GM19043 (cell line): ENCODE data around the gene LSM11.

Experiments
- ATAC-seq: cut with Tn5 transposase; IDR thresholded peaks from one replicate; pipeline ENCODE4 v1.9.1; 2021; ENCODE audit warnings: low read depth; ENCODE audit not compliant: unreplicated experiment

LSM11 gene

GRCh38 chr5:157766902-157767301 lies 23.4 kb downstream of the LSM11 start:
- ATAC-seq = no peak

DNA sequence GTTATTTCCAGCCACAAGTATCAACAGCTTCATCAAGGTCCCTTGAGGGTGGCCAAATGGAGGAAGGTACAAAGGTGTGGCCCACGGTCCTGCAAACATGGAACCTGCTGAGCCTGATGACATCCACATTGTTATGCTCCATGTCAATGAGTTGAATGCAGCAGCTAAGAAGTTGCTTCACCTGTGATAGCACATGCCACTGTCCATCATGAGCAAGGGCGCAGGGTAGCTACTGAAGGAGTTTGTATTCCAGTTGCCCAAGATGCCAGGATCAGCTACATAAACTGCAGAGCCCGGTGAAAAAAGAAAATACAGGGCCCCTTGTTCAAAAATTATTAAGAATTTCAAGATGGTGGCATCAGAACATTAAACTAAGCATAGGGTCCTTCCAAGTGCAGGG lies 24.2 kb downstream of the LSM11 start:
- no peak for ATAC-seq

DNA sequence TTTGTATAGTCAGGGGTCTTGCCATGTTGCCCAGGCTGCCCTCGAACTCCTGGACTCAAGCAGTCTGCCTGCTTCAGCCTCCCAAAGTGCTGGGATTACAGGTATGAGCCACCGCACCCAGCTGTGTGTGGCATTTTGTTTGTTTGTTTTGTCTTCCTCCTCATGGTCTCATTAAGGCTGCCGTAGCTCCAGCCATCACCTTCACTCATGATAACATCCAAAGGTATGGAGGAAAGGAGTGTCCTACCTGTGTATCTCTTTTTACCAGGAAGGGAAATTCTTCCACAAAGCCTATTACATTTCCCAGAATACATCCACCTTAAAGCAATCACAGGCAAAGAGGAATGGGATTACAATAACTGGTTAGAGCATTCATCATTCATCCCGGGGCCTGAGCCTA lies 27.2 kb downstream of the LSM11 start:
- ATAC-seq = no peak

DNA sequence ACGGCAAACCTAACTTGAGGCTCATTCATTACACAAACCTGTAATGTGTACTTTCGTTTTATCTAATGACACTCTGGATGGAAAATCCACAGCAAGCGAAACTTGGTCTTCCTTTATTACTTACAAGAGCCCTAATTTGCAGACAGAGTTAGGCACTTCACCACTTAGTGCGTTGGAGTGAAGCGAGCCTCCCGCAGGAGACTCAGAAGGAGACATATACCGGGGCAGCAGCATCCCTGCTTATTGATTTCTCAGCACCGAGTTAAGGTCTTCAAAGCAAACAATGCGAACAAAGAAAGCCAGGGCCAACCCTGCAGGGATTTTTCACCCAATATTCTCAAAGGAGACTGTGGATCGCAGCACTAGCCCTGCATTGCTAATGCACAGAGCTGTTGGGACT lies 28.6 kb downstream of the LSM11 start:
- ATAC-seq = no peak

DNA sequence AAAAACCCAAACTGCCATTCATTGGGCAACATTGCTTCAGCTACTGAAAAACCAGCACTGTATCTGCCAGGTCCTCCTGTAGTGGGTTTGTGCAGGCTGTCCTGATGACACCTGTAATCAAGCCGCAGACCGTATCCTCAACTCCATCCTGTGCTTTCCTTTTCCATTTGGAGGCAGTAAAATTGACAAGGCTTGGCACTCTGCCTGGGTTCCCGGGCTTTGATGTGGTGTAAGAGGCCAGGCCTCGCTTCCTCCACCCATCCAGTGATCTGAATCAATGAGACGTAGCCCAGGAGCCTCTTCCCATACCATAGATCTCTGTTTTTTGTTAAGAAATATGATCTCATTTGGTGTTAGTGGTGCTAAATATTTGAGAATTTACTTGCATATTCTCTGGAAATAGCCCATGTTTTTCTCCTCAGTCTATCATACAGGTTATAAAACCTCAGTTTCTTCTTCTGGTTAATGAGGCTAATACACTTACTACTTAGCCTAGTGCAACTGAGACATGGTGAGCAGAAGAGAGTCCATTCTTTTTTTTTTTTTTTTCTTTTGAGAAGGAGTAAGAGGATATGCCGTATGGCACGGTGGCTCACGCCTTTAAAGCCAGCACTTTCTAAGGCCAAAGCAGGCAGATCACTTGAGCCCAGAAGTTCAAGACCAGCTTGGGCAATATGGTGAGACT lies 34.8 kb downstream of the LSM11 start:
- no peak for ATAC-seq

GRCh38 chr5:157779221-157779620 lies 35.7 kb downstream of the LSM11 start:
- ATAC-seq = no peak

GRCh38 chr5:157785801-157786200 lies 42.3 kb downstream of the LSM11 start:
- no peak for ATAC-seq

DNA sequence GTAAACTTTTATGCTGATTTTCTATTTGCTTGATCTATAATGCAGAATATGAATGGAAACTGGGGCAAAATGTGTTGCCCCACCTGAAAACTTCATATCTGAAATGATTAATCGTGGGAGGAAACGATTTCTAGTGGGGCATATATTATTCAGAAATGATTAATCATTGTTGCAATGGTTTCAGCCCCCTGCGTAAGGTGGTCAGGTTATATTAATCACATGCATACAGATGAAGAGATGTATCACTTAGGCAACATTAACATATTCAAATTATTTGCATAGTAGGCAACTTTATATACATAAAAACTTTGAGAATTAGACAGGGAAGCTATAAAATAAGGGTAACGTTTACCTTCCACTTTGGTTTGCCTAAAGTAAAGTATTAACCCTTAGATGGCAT lies 49.8 kb downstream of the LSM11 start:
- no peak for ATAC-seq

- ATAC-seq = no peak
Observed at GRCh38 chr5:157799578-157799977, 56.1 kb downstream of the LSM11 start.

- no peak for ATAC-seq
Observed at GRCh38 chr5:157800137-157800536, 56.6 kb downstream of the LSM11 start.

DNA sequence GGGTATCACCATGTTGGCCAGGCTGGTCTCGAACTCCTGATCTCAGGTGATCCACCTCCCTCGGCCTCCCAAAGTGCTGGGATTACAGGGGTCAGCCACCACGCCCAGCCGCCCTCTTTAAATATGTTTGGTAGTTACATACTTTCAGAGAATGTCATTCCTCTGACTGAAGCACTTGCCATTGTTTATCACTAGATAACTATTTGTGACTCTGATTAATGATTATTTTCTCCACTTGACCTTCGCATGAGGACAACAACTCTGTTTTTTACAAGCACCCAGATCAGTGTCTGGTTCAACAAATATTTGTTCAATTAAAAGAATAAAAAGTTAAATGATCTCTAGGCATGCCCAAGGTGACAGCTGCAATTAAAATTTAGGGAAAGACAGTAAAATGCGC lies 59.2 kb downstream of the LSM11 start:
- ATAC-seq = no peak

- no peak for ATAC-seq
Observed at GRCh38 chr5:157808043-157808442, 64.5 kb downstream of the LSM11 start.
